ENCODE results near the gene MMADHC. TPM values are rescaled to one million over a fixed set of nuclear protein-coding genes. Genes with fewer than 3 reads are reported as not detected.

Gene MMADHC
- total and polyA plus RNA-seq, 10 donors, result 38.0 to 85.6 (median 66.2) TPM

DNA sequence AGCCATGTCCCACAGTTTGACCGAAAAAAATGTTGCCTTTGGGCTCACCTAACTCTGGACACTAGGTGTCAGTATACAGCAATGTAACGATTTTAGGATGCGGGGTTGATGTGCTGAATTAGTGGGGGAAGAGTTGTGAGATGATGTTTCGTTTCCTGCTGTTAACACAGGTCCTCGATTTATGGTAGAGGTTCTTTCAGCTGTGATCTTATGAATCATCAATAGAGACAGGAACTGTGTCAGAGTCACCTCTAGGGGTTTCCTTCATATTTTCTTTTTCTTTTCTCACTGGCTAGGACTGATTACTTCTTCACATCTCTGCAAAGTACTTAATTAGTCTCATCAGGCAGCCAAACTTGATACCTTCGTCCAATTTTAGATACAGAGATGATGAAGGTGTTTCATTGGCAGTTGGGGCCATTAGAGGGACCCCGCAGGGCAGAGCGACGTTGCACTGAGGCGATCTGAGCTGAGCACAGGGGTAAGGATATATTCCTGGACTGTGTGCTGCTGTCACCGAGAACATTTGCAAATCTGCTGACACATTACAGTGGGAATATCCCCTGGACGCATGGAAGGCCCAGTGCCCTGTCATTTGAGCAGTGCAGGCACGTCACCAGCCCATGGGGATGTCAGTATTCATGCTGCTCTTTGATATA, 10.2 kb upstream of the MMADHC start:
- DNase-seq, result no peak
- Histone ChIP-seq H3K36me3 (no peaks in the 10 kb centered on the region), H3K4me3 (peak overlapping the region in 1 of 8 donors; percentile 4), H3K9me3 (peaks cover 0 to 12% (median 3%) of the 10 kb centered on the region in 8 donors), H3K27ac (peak overlapping the region in 2 of 8 donors; percentile 7 to 27), H3K27me3 (replicated peaks in 1 of 7) (no peaks in the 10 kb centered on the region), H3K4me1 (peaks cover 4 to 11% (median 9%) of the 10 kb centered on the region in 6 donors)
- TF ChIP-seq, protein P1, sequence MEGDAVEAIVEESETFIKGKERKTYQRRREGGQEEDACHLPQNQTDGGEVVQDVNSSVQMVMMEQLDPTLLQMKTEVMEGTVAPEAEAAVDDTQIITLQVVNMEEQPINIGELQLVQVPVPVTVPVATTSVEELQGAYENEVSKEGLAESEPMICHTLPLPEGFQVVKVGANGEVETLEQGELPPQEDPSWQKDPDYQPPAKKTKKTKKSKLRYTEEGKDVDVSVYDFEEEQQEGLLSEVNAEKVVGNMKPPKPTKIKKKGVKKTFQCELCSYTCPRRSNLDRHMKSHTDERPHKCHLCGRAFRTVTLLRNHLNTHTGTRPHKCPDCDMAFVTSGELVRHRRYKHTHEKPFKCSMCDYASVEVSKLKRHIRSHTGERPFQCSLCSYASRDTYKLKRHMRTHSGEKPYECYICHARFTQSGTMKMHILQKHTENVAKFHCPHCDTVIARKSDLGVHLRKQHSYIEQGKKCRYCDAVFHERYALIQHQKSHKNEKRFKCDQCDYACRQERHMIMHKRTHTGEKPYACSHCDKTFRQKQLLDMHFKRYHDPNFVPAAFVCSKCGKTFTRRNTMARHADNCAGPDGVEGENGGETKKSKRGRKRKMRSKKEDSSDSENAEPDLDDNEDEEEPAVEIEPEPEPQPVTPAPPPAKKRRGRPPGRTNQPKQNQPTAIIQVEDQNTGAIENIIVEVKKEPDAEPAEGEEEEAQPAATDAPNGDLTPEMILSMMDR (IDR thresholded peaks at IDR 0.05 in 8 of 11, conservative IDR thresholded peaks at IDR 0.05 in 3 of 11), result peak; percentile 57 to 86 (median 79)
- TF ChIP-seq POLR2AphosphoS5 (IDR thresholded peaks at IDR 0.05) (no peak), POLR2A (IDR thresholded peaks at IDR 0.05) (no peak)
- intact Hi-C loops (cut with DNase I; ENCODE audit: low total_unique reads), result loop anchor here (5.0 to 10.0 kb wide), 3 partner anchors 890 to 1637 kb away; partner anchors contain the start of gene RND3
- WGBS, 5 donors, result 32 to 39% (median 37%) methylated on average over 12 to 13 of the region's 13 CpGs

DNA sequence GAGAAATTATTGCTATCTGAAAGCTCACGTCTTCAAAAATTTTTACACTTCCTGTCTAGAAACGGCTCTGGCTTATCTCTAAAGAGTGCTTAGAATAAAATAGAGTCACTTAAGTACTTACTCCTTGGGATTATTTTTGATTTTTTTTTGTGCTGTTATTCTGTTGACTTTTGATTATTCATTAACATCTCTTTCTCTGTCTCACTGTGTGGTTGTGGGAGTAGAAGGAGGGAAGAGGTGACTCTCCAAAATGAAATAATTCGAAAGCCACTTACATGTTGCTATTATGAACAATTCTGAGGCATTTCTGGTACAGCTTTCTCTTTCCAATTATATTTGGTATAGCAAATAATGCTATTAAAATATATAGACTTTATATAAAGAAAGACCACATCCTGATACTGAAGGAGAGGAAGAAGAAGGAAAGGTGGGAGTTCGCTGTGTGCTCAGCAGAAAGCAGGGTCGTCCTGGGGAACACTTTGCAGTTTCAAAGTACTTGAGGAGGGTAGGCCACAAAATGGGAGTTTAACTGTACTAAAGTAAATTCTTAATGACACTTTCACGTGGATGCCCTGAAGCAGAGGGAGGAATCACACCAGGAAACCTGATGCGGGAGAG, 9.6 kb upstream of the MMADHC start:
- peaks cover 4 to 11% (median 9%) of the 10 kb centered on the region in 6 donors for H3K4me1 ChIP-seq
- peaks cover 0 to 12% (median 3%) of the 10 kb centered on the region in 8 donors for H3K9me3 ChIP-seq
- WGBS, 5 donors, result 25 to 37% (median 33%) methylated on average over 7 of the region's 7 CpGs
- intact Hi-C loops (cut with DNase I; ENCODE audit: low total_unique reads), result loop anchor here (5.0 to 10.0 kb wide), 3 partner anchors 890 to 1638 kb away; partner anchors contain the start of gene RND3
- no peak overlapping the region for H3K27ac ChIP-seq
- H3K27me3 ChIP-seq (replicated peaks in 1 of 7), result no peaks in the 10 kb centered on the region
- no peak overlapping the region for H3K4me3 ChIP-seq
- TF ChIP-seq, protein P1 (IDR thresholded peaks at IDR 0.05 in 8 of 11, conservative IDR thresholded peaks at IDR 0.05 in 3 of 11), result no peak
- TF ChIP-seq POLR2A (IDR thresholded peaks at IDR 0.05) (no peak), POLR2AphosphoS5 (IDR thresholded peaks at IDR 0.05) (no peak)
- H3K36me3 ChIP-seq, result no peaks in the 10 kb centered on the region
- no peak for DNase-seq

DNA sequence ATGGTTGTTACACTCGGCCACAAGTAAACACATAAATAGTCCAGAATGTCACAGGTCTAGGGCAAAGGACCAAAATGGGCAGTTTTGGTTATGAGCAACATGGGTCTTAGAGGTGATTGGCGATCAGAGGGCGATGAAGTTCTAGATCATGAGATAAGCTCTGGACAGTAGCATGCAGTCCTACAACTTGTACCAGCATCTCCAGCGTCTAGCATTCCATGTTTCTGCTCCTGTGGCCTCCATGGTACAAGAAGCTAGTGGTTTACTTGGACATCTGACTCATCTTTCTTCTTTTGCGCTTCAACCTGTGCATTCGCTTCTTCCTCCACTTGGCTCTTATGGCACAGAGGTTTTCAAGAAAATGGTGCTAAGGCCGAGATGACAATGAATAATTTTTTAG, 8.9 kb upstream of the MMADHC start:
- Histone ChIP-seq H3K27me3 (replicated peaks in 1 of 7) (no peaks in the 10 kb centered on the region), H3K9me3 (peaks cover 0 to 10% (median 3%) of the 10 kb centered on the region in 8 donors), H3K4me3 (no peak overlapping the region), H3K36me3 (no peaks in the 10 kb centered on the region), H3K27ac (no peak overlapping the region), H3K4me1 (peaks cover 4 to 11% (median 9%) of the 10 kb centered on the region in 6 donors)
- intact Hi-C loops (cut with DNase I; ENCODE audit: low total_unique reads), result loop anchor here (5.0 to 10.0 kb wide), 3 partner anchors 891 to 1638 kb away; partner anchors contain the start of gene RND3
- TF ChIP-seq POLR2A (IDR thresholded peaks at IDR 0.05) (no peak), POLR2AphosphoS5 (IDR thresholded peaks at IDR 0.05) (no peak)
- TF ChIP-seq, protein P1 (IDR thresholded peaks at IDR 0.05 in 8 of 11, conservative IDR thresholded peaks at IDR 0.05 in 3 of 11), result no peak
- no peak for DNase-seq
- WGBS, 5 donors, result 89 to 95% (median 91%) methylated on average over 7 of the region's 7 CpGs
